Measurements from ENCODE around the gene MRFAP1L1. TPM values are rescaled to one million over a fixed set of nuclear protein-coding genes. Genes with fewer than 3 reads are reported as not detected.

Gene MRFAP1L1
- total and polyA plus RNA-seq, 9 of the 15 experiments (the other 6 are each of a cell fraction or from before 2014, with no cell fraction given), result 37.6 to 111 (median 83.8) TPM

GRCh38 chr4:6716018-6716911 is 6.6 kb upstream of the MRFAP1L1 start, which contains the start of gene BLOC1S4 (continued):
- TF ChIP-seq ETV5 (CRISPR knock-in tag; IDR thresholded peaks at IDR 0.05; ENCODE audit: low read depth), result peak; percentile 98
- TF ChIP-seq THAP12 (CRISPR knock-in tag; IDR thresholded peaks at IDR 0.05), result peak; percentile 93
- TF ChIP-seq KAT7 (CRISPR knock-in tag; IDR thresholded peaks at IDR 0.05; ENCODE audit: borderline replicate concordance), result peak; percentile 98
- peak in 1 of 2 experiments; percentile 52; a peak in 1 of 4 replicates for TF ChIP-seq FOXK2 (conservative IDR thresholded peaks at IDR 0.05 in 1 of 2, IDR thresholded peaks at IDR 0.05 in 1 of 2; ENCODE audit: low read depth in 2 of 2)
- no peak for TF ChIP-seq CEBPB (tag; IDR thresholded peaks at IDR 0.05)
- peak; percentile 80; the same call in 1 of the 2 replicates for TF ChIP-seq ERF (CRISPR knock-in tag; IDR thresholded peaks at IDR 0.05)
- no peak for TF ChIP-seq ZNF551 (CRISPR knock-in tag; IDR thresholded peaks at IDR 0.05)
- peak; percentile 84; the same call in 1 of the 2 replicates for TF ChIP-seq MTA3 (IDR thresholded peaks at IDR 0.05; ENCODE audit: borderline replicate concordance)
- TF ChIP-seq FIP1L1 (IDR thresholded peaks at IDR 0.05; ENCODE audit: low read depth, low read length, poor library complexity, severe bottlenecking), result peak; percentile 49
- peak; percentile 90 for TF ChIP-seq GABPB1 (CRISPR knock-in tag; IDR thresholded peaks at IDR 0.05)
- TF ChIP-seq PML (IDR thresholded peaks at IDR 0.05; ENCODE audit: low read length), result no peak; the same call in 1 of the 2 replicates
- 0 out of 4 replicates have a peak, but pooled peaks of 1 of the 2 experiments have one; percentile 1 for TF ChIP-seq FOXA3 (CRISPR knock-in tag; conservative IDR thresholded peaks at IDR 0.05 in 1 of 2, IDR thresholded peaks at IDR 0.05 in 1 of 2)
- peak; percentile 93 for TF ChIP-seq POLR2B (IDR thresholded peaks at IDR 0.05; ENCODE audit: low read depth, partially characterized antibody)
- TF ChIP-seq MAFG (tag; conservative IDR thresholded peaks at IDR 0.05), result no peak
- peak; percentile 36 for TF ChIP-seq SRSF7 (optimal IDR thresholded peaks at IDR 0.05; ENCODE audit: low read depth, low read length)
- 0 out of 2 replicates have a peak, but pooled peaks have one; percentile 35 for TF ChIP-seq ZNF830 (CRISPR knock-in tag; IDR thresholded peaks at IDR 0.05)
- peak; percentile 4; the same call in 1 of the 2 replicates for TF ChIP-seq C11orf30 (IDR thresholded peaks at IDR 0.05; ENCODE audit: low read depth)
- TF ChIP-seq ZFX (CRISPR knock-in tag; IDR thresholded peaks at IDR 0.05), result peak; percentile 87
- peak; percentile 99 for TF ChIP-seq RBBP5 (IDR thresholded peaks at IDR 0.05; ENCODE audit: borderline replicate concordance, insufficient read depth, low read length, poor library complexity, severe bottlenecking)
- TF ChIP-seq VEZF1 (CRISPR knock-in tag; IDR thresholded peaks at IDR 0.05), result peak; percentile 51
- peak; percentile 36; the same call in 1 of the 2 replicates for TF ChIP-seq ZNF232 (CRISPR knock-in tag; IDR thresholded peaks at IDR 0.05)
